Measurements from ENCODE around the gene SAMD11.
"Not testable (repeated sequence)": the region's sequence is repeated elsewhere in the genome, so short reads cannot be mapped to it uniquely, and the experiment has no call there.

SAMD11 gene, protein sequence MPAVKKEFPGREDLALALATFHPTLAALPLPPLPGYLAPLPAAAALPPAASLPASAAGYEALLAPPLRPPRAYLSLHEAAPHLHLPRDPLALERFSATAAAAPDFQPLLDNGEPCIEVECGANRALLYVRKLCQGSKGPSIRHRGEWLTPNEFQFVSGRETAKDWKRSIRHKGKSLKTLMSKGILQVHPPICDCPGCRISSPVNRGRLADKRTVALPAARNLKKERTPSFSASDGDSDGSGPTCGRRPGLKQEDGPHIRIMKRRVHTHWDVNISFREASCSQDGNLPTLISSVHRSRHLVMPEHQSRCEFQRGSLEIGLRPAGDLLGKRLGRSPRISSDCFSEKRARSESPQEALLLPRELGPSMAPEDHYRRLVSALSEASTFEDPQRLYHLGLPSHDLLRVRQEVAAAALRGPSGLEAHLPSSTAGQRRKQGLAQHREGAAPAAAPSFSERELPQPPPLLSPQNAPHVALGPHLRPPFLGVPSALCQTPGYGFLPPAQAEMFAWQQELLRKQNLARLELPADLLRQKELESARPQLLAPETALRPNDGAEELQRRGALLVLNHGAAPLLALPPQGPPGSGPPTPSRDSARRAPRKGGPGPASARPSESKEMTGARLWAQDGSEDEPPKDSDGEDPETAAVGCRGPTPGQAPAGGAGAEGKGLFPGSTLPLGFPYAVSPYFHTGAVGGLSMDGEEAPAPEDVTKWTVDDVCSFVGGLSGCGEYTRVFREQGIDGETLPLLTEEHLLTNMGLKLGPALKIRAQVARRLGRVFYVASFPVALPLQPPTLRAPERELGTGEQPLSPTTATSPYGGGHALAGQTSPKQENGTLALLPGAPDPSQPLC

DNA sequence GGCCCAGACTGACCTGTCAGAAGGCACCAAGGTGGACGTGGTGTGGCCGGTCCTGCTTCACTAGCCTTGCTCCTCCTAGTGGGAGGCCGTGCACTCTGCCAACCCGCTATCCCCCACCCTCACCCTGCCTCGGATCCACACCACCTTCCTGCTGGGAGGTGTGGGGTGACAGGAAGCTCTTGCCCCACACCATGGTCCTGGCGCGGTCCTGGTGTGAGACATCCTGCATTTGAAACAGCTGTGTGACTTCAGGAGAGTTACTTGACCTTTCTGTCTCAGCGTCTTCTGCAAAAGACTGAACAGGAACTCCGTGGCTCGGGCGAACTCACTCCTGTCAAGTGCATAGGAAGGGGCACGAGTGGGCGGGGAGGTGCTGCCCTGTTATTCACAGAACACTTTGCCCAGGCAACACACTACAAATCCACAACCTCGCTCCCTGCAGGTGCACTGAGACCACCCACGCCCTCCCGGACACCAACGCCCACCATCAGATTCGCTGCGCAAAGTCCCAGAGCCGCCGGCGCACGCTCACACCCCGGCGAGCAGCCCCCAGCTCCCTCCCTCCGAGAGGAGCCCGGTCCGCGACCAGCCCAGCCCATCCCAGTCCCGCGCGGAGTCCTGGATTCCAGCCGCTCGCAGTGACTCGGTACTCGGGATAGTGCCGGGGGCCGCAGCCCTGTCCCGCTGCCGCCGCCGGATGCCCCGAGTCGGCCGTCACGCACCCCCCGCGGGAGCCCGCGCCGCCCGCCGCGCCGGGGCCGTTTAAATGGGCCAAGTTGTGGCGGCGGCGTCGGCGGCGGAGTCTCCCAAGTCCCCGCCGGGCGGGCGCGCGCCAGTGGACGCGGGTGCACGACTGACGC lies at the start of gene SAMD11:
SAMD11 (plus strand) TSS at position 793 of the 860 bp plus-strand sequence. CDS start 509 bp downstream, outside the sequence.
- DNase-seq, result peak in 54 of 58 donors; percentile 6 to 86 (median 50)

DNA sequence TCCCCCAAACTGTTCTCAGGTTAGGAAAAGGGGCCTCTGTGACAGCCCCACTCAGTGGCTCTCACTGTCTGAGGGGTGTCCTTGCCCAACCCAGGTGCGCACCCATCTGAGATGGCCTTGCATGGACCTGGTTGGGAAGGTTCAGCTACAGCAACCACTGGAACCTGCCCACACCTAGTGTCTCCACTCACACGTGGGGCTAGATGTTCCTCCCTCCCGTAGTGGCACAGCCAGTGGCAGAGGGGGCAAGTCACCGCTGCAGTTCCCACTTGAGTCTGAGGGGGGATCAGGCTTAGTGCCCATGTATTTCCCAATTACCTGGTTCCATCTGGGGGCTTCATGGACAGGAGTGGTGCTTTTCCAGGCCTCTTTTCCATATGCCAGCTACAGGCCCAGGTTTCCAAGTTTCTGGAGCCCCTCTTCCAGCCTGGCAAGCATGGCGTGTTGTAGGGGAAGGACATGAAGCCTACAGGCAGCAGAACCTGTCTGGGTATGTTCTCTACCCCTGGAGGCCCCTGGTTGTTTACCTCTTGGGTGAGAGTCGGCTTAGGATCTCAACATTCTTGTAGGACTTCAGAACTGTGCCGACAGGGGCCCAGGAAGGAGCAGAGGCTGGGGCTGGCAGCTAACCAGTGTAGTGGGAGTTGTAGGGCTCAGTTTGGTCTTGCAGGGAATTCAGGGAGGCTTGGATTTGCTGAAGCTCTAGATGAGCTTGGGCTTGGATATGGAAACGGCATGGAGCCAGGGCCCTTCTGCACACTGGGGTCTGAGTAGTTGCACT lies 47.1 kb upstream of the SAMD11 start:
- DNase-seq, result not testable (repeated sequence)

GRCh38 chr1:877209-877986 lies 46.3 kb upstream of the SAMD11 start:
- DNase-seq, result not testable (repeated sequence)

GRCh38 chr1:880511-880910 lies 43.2 kb upstream of the SAMD11 start:
- DNase-seq, result not testable (repeated sequence)

GRCh38 chr1:880915-881314 lies 42.8 kb upstream of the SAMD11 start:
- DNase-seq, result not testable (repeated sequence)

GRCh38 chr1:886311-886710 lies 37.4 kb upstream of the SAMD11 start:
- no peak for DNase-seq

GRCh38 chr1:886760-887159 lies 37.0 kb upstream of the SAMD11 start:
- DNase-seq, result no peak

- DNase-seq, result no peak
Observed at GRCh38 chr1:888297-888696, 35.4 kb upstream of the SAMD11 start.

DNA sequence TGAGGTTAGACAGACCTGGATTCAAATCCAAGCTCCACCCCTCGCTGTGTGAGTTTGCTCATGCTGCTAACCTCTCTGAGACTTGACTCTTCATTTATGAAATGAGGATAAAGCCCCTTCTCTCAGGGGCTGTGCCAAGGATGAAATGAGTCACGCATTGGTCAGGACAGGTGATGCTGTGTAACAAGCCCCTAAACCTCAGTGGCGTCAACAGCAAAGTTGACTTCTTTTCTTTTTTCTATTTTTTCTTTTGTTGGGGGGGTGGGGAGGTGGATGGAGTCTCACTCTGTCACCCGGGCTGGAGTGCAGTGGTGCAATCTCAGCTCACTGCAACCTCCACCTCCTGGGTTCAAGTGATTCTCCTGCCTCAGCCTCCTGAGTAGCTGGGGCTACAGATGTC lies 33.9 kb upstream of the SAMD11 start:
- not testable (repeated sequence) for DNase-seq

- DNase-seq, result not testable (repeated sequence)
Observed at GRCh38 chr1:890234-890633, 33.5 kb upstream of the SAMD11 start.

GRCh38 chr1:890661-891060 lies 33.1 kb upstream of the SAMD11 start:
- DNase-seq, result no peak

DNA sequence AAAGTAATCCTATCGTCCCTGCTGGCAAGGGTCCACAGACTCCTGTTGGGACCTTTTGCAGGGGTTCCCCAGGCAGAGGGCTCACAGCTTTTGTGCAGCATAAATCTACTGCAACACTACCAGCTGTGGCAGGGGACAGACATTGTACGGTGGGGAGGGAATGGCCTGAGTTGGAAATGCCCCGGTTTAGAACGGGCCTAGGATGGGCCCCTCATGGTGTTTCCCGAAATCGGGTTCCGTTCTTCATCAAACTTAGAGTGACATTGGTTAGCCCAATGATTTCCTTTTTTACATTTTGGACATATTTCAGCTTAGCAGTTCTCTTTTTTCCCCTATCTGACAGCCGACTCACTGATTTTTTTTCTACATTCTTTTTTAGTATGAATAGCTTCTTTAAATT lies 26.5 kb upstream of the SAMD11 start:
- no peak for DNase-seq

GRCh38 chr1:897951-898350 lies 25.8 kb upstream of the SAMD11 start:
- DNase-seq, result not testable (repeated sequence)

GRCh38 chr1:899636-900317 lies 23.9 kb upstream of the SAMD11 start:
- no peak for DNase-seq

DNA sequence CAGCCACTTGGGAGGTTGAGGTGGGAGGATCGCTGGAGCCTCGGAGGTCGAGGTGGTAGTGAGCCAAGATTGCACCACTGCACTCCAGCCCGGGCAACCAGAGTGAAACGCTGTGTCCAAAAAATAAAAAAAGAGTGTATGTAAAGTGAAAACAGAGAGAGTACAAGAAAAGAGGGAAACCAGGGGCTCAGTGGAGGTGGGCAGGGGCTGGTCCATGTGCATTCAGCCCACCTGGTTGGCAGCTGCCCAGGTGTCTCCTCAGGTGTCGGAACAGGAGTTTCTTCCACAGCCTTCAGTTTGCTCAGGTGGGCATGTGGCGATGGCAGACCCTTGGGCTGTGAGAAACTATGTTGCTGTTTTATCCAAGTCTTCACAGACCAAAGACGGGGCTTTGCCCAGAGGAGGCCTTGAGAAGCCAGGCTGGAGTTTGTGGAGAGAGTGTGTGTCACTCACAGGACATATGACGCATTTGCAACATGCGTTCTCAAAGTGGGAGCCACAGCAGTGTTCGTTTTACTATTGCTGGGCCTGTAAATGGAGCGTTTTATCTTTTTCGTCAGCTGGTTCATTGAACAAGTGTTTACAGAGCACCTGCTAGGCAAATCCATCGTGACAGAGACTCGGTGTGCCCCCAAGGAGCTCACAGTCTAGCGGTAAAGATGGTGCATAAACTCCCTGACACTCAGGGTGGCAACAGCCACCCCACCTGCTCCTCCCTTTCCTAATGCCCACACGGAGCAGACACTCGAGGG lies 22.4 kb upstream of the SAMD11 start:
- no peak for DNase-seq

DNA sequence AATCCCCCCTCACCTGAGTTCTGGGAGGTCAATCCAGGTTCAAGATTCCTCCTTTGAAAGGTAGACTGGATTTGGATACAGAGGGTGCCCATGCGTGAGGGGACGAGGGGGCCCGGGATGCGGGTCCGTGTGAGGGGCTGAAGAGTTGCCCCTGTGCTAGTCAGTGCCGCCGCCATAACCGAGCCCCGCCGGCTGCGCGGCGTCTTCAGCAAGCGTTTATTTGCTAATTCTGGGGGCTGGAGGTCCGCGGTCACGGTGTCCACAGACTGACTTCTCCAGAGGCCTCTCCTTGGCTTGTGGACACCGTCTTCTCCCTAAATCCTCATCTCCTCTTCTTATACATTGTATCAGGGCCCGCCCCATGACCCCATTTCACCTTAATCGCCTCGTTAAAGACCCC lies 20.9 kb upstream of the SAMD11 start:
- no peak for DNase-seq

DNA sequence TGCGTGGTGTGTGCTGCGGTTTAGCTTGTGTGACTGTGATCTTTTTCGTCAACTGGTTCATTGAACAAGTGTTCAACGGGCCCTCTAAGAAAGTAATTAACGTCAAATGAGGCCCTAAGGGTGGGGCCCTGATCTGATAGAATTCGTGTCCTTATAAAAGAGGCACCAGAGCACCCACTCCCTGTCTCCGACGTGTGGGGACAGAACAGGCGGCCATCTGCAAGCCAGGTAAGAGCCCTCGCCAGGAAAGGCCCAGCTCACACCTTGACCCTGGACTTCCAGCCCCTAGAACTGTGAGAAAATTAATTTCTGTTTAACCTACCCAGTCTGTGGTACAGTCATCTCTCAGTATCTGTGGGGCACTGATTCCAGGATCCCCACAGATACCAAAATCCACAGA lies 20.4 kb upstream of the SAMD11 start:
- DNase-seq, result no peak

DNA sequence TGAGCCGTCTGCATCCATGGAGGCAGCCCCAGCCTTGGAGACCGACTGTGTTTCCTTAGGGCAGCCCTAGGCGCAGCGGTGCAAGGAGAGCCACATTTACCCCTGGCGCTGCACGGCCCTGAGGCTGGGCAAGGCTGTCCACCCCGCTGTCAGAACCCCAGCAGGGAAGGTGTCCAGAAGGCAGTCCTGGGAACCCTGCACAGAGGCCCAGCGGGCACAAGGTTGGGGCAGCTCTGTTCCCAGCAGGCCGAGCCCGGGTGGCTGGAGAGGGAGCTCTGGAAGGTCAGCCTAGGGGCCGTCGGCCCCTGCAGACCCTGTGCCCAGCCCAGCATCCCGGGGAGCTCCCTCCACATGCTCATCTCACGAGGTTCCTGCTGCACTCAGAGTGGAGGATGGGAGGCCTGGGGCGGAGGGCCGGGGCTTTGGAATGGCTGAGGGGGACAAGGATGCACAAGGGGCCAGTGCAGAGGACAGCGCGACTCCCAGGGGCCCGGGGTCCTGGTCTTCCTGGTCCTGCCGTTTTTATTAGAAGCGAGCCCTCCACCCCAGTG lies 19.9 kb upstream of the SAMD11 start:
- DNase-seq, result no peak

Data from anterior cingulate cortex (tissue), 58 donors.